LNCAP (cell line): ENCODE data around the gene MIR17HG.

Experiments used
- TF ChIP-seq, protein P1 (sequence below): fragments of 450-650 bp; IDR thresholded peaks from 2 replicates; pipeline ENCODE4 v1.5.1; 2017; ENCODE audit warnings: mild to moderate bottlenecking

The MIR17HG gene

GRCh38 chr13:91347202-91347995 is at the start of gene MIR17HG:
TSS of gene MIR17HG (plus strand) at chr13:91347687.
- TF ChIP-seq, protein P1, sequence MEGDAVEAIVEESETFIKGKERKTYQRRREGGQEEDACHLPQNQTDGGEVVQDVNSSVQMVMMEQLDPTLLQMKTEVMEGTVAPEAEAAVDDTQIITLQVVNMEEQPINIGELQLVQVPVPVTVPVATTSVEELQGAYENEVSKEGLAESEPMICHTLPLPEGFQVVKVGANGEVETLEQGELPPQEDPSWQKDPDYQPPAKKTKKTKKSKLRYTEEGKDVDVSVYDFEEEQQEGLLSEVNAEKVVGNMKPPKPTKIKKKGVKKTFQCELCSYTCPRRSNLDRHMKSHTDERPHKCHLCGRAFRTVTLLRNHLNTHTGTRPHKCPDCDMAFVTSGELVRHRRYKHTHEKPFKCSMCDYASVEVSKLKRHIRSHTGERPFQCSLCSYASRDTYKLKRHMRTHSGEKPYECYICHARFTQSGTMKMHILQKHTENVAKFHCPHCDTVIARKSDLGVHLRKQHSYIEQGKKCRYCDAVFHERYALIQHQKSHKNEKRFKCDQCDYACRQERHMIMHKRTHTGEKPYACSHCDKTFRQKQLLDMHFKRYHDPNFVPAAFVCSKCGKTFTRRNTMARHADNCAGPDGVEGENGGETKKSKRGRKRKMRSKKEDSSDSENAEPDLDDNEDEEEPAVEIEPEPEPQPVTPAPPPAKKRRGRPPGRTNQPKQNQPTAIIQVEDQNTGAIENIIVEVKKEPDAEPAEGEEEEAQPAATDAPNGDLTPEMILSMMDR: no peak

- TF ChIP-seq, protein P1: no peak
Measured at GRCh38 chr13:91298060-91298459, 49.4 kb upstream of the MIR17HG start.

GRCh38 chr13:91302111-91302510 is 45.4 kb upstream of the MIR17HG start:
- TF ChIP-seq, protein P1: no peak

DNA sequence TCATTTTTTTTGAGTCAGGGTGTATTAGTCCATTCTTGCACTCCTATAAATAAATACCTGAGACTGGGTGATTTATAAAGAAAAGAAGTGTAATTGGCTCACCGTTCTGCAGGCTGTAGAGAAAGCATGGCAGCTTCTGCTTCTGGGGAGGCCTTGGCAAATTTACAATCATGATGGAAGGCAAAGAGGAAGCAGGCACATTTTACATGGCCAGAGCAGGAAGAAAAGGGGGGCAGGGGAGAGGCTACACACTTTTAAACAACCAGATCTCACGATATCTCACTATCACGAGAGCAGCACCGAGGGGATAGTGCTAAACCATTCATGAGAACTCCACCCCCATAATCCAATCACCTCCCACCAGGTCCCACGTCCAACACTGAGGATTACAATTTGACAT is 44.5 kb upstream of the MIR17HG start:
- TF ChIP-seq, protein P1: no peak

- TF ChIP-seq, protein P1: no peak
Measured at GRCh38 chr13:91304741-91305140, 42.7 kb upstream of the MIR17HG start.

DNA sequence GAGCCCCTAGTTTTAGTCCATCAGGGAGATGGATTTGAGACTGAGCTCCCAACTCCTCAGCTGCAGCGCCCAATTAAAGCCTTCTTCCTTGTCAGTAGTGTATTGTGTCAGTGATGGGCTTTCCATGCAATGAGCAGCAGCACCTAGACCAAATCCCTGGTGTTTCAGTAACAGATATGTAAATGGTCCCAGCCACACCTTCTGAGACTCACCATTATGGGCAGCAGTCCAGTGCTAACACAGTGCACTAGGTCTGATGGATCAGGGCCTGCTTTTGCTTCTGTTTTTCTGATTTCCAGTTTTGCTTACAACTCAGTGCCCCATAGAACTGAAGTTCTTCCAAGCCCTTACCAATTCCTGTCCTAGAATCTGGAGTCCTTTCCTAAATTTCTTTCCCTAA is 41.8 kb upstream of the MIR17HG start:
- TF ChIP-seq, protein P1: no peak

- TF ChIP-seq, protein P1: no peak
Measured at GRCh38 chr13:91307887-91308286, 39.6 kb upstream of the MIR17HG start.
